DMS153 treated with DMSO at 0.1 percent for 48 hours (cell line): Measurements from ENCODE around the gene AFG3L2.

Source experiments
- DNase-seq: peaks from one replicate; lab custom pipeline; 2025; ENCODE audit not compliant: unreplicated experiment; lab: John Stamatoyannopoulos, UW

The AFG3L2 gene

GRCh38 chr18:12306752-12307700 lies 70.0 kb downstream of the AFG3L2 start:
- DNase-seq: no peak

GRCh38 chr18:12305930-12306629 lies 70.9 kb downstream of the AFG3L2 start:
- no peak for DNase-seq

- no peak for DNase-seq
Measured at GRCh38 chr18:12305211-12305610, 71.8 kb downstream of the AFG3L2 start.

GRCh38 chr18:12304351-12305210 lies 72.4 kb downstream of the AFG3L2 start:
- no peak for DNase-seq

GRCh38 chr18:12302391-12303147 lies 74.5 kb downstream of the AFG3L2 start:
- DNase-seq: no peak

GRCh38 chr18:12301263-12302005 lies 75.6 kb downstream of the AFG3L2 start:
- no peak for DNase-seq

GRCh38 chr18:12299862-12300261 lies 77.2 kb downstream of the AFG3L2 start:
- DNase-seq: no peak

GRCh38 chr18:12296457-12296856 lies 80.6 kb downstream of the AFG3L2 start:
- DNase-seq: no peak

GRCh38 chr18:12296087-12296403 lies 81.0 kb downstream of the AFG3L2 start:
- no peak for DNase-seq

- no peak for DNase-seq
Measured at GRCh38 chr18:12295389-12296086, 81.5 kb downstream of the AFG3L2 start.

- DNase-seq: no peak
Measured at GRCh38 chr18:12293831-12294230, 83.2 kb downstream of the AFG3L2 start.

- no peak for DNase-seq
Measured at GRCh38 chr18:12291690-12292089, 85.3 kb downstream of the AFG3L2 start.

- DNase-seq: no peak
Measured at GRCh38 chr18:12291161-12291560, 85.9 kb downstream of the AFG3L2 start.

- DNase-seq: no peak
Measured at GRCh38 chr18:12290086-12290485, 86.9 kb downstream of the AFG3L2 start.

- DNase-seq: no peak
Measured at GRCh38 chr18:12288403-12288755, 88.6 kb downstream of the AFG3L2 start.

GRCh38 chr18:12287684-12288402 lies 89.2 kb downstream of the AFG3L2 start:
- DNase-seq: no peak

- DNase-seq: no peak
Measured at GRCh38 chr18:12287131-12287681, 89.8 kb downstream of the AFG3L2 start.

GRCh38 chr18:12283666-12284065 lies 93.4 kb downstream of the AFG3L2 start:
- no peak for DNase-seq

GRCh38 chr18:12283256-12283655 lies 93.8 kb downstream of the AFG3L2 start:
- DNase-seq: no peak
